Liver (tissue), 3 donors: ENCODE data around the gene KCNC4.

ENCODE experiments used
- CTCF ChIP-seq: fragments of 150-350 bp; IDR thresholded peaks from 2 replicates; pipeline ENCODE4 v1.5.1; 2017; ENCODE audit warnings: improper control_type of control experiment, low read depth, low read length; ENCODE audit not compliant: missing input control
- EGR1 ChIP-seq, 2 donors: IDR thresholded peaks; 2 replicates each; pipeline ENCODE4 v1.6.1; 2016 to 2018; ENCODE audit warnings: antibody characterized with exemption in 2 of 2, low read depth in 2 of 2
- FOXA1 ChIP-seq: IDR thresholded peaks from 2 replicates; pipeline ENCODE4 v1.6.1; 2016; ENCODE audit warnings: antibody characterized with exemption
- GABPA ChIP-seq, 2 donors: IDR thresholded peaks in 1 of 2; conservative IDR thresholded peaks in 1 of 2; 2 replicates each; pipeline ENCODE4 v1.6.1; 2016; ENCODE audit warnings: antibody characterized with exemption in 2 of 2, mild to moderate bottlenecking in 1 of 2, moderate library complexity in 1 of 2
- HNF4A ChIP-seq, 2 donors: conservative IDR thresholded peaks; 2 replicates each; pipeline ENCODE4 v1.6.1; 2016; ENCODE audit warnings: antibody characterized with exemption in 2 of 2, mild to moderate bottlenecking in 2 of 2
- JUND ChIP-seq, 2 donors: IDR thresholded peaks; 2 replicates each; pipeline ENCODE4 v1.6.1; 2016; ENCODE audit warnings: antibody characterized with exemption in 2 of 2
- RAD21 ChIP-seq, 2 donors: IDR thresholded peaks; 2 replicates each; pipeline ENCODE4 v1.6.1; 2016; ENCODE audit warnings: antibody characterized with exemption in 2 of 2, mild to moderate bottlenecking in 2 of 2
- REST ChIP-seq: IDR thresholded peaks from 2 replicates; pipeline ENCODE4 v1.6.1; 2016; ENCODE audit warnings: antibody characterized with exemption, mild to moderate bottlenecking
- RXRA ChIP-seq, 2 donors: IDR thresholded peaks; 2 replicates each; pipeline ENCODE4 v1.6.1; 2017 to 2018; ENCODE audit warnings: antibody characterized with exemption in 2 of 2, mild to moderate bottlenecking in 1 of 2
- SP1 ChIP-seq: IDR thresholded peaks from 2 replicates; pipeline ENCODE4 v1.6.1; 2018; ENCODE audit warnings: antibody characterized with exemption, mild to moderate bottlenecking
- TAF1 ChIP-seq: conservative IDR thresholded peaks from 2 replicates; pipeline ENCODE4 v1.6.1; 2016; ENCODE audit warnings: antibody characterized with exemption, mild to moderate bottlenecking
- YY1 ChIP-seq: IDR thresholded peaks from 2 replicates; pipeline ENCODE4 v1.6.1; 2016; ENCODE audit warnings: antibody characterized with exemption, mild to moderate bottlenecking
- TF ChIP-seq, protein P1 (sequence below): IDR thresholded peaks from 2 replicates; pipeline ENCODE4 v1.6.1; 2016; ENCODE audit warnings: antibody characterized with exemption
- TF ChIP-seq, protein P2 (sequence below): IDR thresholded peaks from 2 replicates; pipeline ENCODE4 v1.6.1; 2016; ENCODE audit warnings: antibody characterized with exemption
- donor health status: healthy.
- donor health status: healthy.

GRCh38 chr1:110161849-110162248 is 48.3 kb upstream of the KCNC4 start:
- TF ChIP-seq CTCF: no peak
- TF ChIP-seq JUND (IDR thresholded peaks at IDR 0.05): no peak
- TF ChIP-seq RAD21 (IDR thresholded peaks at IDR 0.05): no peak
- TF ChIP-seq YY1: no peak
- TF ChIP-seq TAF1: no peak
- no peak for TF ChIP-seq FOXA1
- no peak for TF ChIP-seq SP1
- TF ChIP-seq REST: no peak
- TF ChIP-seq RXRA (IDR thresholded peaks at IDR 0.05): no peak
- TF ChIP-seq EGR1 (IDR thresholded peaks at IDR 0.05; ENCODE audit: low read depth in 2 of 2): no peak
- TF ChIP-seq, protein P1, sequence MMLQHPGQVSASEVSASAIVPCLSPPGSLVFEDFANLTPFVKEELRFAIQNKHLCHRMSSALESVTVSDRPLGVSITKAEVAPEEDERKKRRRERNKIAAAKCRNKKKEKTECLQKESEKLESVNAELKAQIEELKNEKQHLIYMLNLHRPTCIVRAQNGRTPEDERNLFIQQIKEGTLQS: no peak
- no peak for TF ChIP-seq GABPA (IDR thresholded peaks at IDR 0.05 in 1 of 2, conservative IDR thresholded peaks at IDR 0.05 in 1 of 2)
- TF ChIP-seq, protein P2, sequence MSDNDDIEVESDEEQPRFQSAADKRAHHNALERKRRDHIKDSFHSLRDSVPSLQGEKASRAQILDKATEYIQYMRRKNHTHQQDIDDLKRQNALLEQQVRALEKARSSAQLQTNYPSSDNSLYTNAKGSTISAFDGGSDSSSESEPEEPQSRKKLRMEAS: no peak
- TF ChIP-seq HNF4A (conservative IDR thresholded peaks at IDR 0.05): no peak
